Activated CD8-positive, alpha-beta memory T cell treated with anti-CD3 and anti-CD28 coated beads for 36 hours (primary cell): ENCODE results near the gene LTB4R. TPM values are rescaled to one million over a fixed set of nuclear protein-coding genes. Genes with fewer than 3 reads are reported as not detected.
"Not testable (repeated sequence)": the region's sequence is repeated elsewhere in the genome, so short reads cannot be mapped to it uniquely, and the experiment has no call there.

ENCODE experiments used
- CTCF ChIA-PET: fragments of 350-600 bp; sonication (Branson Sonifier 250); formaldehyde crosslinking; loops from one replicate; lab custom pipeline; 2021; ENCODE audit warnings: antibody characterized with exemption; lab: Charles Lee
- POLR2A ChIA-PET: fragments of 350-600 bp; sonication (Branson Sonifier 250); formaldehyde crosslinking; loops from one replicate; lab custom pipeline; 2021; ENCODE audit warnings: antibody characterized with exemption; lab: Charles Lee
- total RNA-seq, 2 experiments: library from RNA; stranded (reverse); gene quantifications; one replicate each; pipeline ENCODE4 v1.2.3, GENCODE V29; 2021

LTB4R gene
- total RNA-seq, 2 experiments from 2014 or later = 12.5 to 13.7 TPM

DNA sequence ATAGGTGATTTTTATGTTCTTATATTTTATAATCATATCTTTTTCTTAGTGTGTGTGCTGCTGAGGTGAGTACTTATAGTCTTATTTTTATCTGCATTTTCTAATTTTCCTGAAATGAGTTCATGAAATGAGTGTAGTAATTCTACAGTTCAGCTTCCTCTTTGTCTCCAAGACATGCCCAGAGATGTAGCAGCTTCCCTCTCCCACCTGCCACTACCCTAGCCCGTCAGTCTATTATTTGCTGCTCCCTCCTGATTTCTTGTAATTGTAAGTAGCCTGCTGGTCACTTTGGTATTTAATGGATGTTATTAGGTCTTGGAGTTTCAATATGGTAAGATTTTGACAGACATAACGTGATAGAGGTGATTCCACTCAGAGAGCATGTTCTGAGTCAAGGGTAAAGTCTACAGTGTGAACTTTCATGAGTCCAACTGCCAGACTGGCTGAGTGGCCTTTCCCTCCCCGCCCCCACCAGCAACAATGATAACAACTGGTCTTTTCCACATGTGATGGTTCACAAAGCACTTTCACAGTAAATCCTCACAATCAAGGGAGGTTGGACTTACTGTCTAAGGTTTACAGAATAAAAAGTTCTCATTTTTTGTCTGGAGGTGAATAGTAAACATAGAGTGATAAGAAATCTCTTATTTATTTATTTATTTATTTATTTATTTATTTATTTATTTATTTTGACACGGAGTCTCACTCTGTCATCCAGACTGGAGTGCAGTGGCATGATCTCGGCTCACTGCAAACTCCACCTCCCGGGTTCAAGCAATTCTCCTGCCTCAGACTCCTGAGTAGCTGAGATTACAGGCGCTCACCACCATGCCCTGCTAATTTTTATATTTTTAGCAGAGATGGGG lies 32.7 kb downstream of the LTB4R start:
- CTCF ChIA-PET = interaction anchor here (0.6 to 1.6 kb wide), 4 partner anchors 11 to 93 kb away, joined by 3 to 6 read pairs (median 4); no protein-coding TSS in a partner anchor

DNA sequence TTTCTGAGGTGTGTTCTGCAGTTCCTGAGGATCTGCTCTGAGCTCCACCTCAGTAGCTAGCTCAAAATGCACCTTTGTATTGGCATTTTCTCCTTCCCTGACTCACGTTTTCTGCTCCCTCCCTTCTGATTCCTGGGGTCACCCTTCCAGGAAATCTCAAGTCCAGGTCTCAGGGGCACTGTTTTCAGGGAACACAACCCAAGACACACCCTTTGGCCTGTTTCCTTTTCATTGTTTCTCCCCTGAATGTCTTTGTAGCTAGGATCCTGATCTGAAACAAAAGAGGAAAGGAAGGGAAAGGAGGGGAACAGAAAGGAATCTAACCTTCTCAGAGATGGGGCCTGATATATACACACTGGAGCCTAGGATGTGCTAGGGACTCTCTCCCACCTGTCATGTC lies 35.8 kb downstream of the LTB4R start:
- CTCF ChIA-PET = no interaction called here
- POLR2A ChIA-PET = no interaction called here

More for the DNA sequence above, 32.7 kb downstream of the LTB4R start:
- POLR2A ChIA-PET = no interaction called here

GRCh38 chr14:24348186-24348585 lies 36.9 kb downstream of the LTB4R start:
- ChIA-PET CTCF (interaction anchor here (0.6 to 0.7 kb wide), 2 partner anchors 83 to 88 kb away, joined by 3 to 4 read pairs; no protein-coding TSS in a partner anchor), POLR2A (no interaction called here)

GRCh38 chr14:24349742-24350141 lies 38.4 kb downstream of the LTB4R start:
- ChIA-PET CTCF (interaction anchor here (0.9 to 1.2 kb wide), 2 partner anchors 16 to 82 kb away, joined by 3 to 4 read pairs; no protein-coding TSS in a partner anchor), POLR2A (no interaction called here)

DNA sequence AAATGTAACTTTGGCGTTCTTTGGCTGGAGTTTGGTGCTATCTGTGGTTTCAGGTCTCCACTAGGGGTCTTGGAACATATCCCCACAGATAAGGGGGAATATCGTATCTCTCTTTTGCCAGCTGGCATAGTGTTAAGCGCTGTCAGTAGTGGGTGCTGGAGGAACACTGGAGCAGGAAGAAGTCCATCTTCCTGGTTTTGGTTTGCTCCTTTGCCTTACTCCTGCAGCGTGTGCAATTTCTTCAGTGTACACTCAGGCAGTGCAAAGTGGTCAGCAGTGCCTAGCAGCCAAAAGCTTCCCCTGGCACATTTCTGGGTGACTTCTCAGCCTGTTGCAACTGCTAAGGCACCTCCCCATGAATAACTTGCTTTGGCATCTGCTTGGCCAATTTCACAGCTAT lies 40.2 kb downstream of the LTB4R start:
- POLR2A ChIA-PET = no interaction called here
- CTCF ChIA-PET = interaction anchor here (1.0 to 1.1 kb wide), 2 partner anchors 80 to 85 kb away, joined by 3 to 4 read pairs; no protein-coding TSS in a partner anchor

DNA sequence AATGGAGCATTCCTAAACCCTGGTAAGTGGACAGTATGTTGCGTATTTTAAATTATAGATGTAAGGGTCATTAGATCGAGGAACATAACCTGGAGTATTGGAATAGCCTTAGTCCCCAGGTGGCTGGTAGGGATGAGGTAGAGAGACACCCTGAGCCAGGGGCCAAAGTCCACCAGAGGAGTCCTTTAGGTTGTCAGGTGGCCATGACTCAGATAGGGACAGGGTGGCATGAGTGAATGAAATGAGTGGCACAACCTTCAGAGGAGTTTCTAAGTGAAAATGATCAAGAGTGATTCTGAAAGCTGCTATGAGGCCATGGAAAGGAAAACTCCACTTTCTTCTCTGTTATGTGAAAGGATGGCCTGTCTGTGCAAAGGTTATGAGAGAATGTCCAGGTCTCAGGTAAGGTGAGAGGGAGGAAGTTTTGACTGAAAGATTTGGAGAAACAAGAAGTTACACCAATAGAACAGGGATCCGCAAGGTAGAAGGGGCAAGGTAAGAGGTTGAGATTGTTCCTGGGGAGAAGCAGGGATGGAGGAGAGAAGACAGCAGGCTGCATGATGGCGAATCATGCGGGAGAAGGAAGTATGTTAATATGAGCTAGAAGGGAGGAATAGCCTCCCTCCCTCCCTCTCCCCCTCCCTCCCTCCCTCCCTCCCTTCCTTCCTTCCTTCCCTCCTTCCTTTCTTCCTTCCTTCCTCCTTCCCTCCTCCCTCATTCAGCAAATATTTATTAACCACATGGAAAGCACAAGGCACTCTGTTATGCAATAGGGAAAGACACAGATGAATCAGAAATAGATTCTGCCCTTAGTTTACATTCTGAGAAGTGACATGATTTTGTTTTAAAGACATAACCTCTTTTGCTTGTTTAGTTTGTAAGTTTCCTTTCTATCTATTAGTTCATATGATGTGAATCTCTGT lies 42.5 kb downstream of the LTB4R start:
- ChIA-PET CTCF (no interaction called here), POLR2A (no interaction called here)

DNA sequence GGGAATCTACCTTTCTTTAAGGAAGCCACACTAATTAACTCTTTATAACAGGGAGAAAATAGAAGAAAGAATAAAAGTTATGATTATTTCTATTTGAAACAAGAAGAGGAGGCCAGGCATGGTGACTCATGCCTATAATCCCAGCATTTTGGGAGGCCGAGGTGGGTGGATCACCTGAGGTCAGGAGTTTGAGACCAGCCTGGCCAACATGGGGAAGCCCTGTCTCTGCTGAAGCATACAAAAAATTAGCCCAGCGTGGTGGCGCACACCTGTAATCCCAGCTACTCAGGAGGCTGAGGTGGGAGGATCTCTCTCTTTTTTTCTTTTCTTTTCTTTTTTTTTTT lies 43.2 kb downstream of the LTB4R start:
- CTCF ChIA-PET = not testable (repeated sequence)

DNA sequence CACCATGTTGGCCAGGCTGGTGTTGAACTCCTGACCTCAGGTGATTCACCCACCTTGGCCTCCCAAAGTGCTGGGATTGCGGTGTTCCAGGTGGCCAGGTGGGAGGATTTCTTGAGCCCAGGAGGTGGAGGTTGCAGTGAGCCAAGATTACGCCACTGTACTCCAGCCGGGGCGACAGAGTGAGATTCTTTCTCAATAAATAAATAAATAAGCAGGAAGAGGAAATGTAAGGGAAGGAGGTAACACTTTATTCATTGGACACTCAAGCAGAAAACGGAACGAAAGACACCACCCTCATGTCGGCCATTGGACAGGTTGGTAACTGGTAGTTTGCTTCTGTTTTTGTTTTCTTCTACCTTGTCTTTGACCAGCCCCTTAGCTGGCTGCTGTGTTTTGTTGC lies 43.7 kb downstream of the LTB4R start:
- POLR2A ChIA-PET = no interaction called here
- CTCF ChIA-PET = no interaction called here

More for the DNA sequence above, 43.2 kb downstream of the LTB4R start:
- POLR2A ChIA-PET = not testable (repeated sequence)

- CTCF ChIA-PET = interaction anchor here (2.2 kb wide), 1 partner anchor 75 kb away, joined by 10 read pairs; no protein-coding TSS in a partner anchor
- POLR2A ChIA-PET = no interaction called here
Observed at GRCh38 chr14:24356208-24356607, 44.9 kb downstream of the LTB4R start.

- CTCF ChIA-PET = interaction anchor here (0.7 to 1.6 kb wide), 2 partner anchors 26 to 40 kb away, joined by 3 to 7 read pairs; partner anchors contain the start of gene ADCY4
Observed at GRCh38 chr14:24360281-24360680, 49.0 kb downstream of the LTB4R start.

DNA sequence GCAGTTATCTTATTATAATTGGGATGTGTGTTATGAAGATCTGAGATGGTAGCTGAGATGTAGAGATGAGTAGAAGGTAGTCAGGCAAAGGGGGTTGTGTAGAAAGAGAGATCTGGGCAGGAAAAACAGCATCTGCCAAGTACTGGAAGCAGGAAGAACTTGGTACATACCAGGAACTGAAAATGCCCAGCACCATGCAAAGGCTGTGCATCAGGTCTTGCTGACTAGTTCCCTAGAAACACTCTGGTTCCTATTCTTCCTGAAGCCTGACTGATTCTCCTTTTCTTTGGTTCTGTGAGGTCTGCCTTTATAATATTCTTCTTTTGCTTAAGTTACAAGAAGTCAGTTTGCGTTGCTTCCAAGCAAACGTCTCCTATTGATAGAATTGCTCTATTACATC lies 50.0 kb downstream of the LTB4R start:
- CTCF ChIA-PET = interaction anchor here (1.5 to 2.1 kb wide), 3 partner anchors 27 to 75 kb away, joined by 6 to 7 read pairs (median 7); partner anchors contain the start of gene ADCY4
- POLR2A ChIA-PET = interaction anchor here (1.1 kb wide), 1 partner anchor 69 kb away, joined by 3 read pairs; no protein-coding TSS in a partner anchor

More at GRCh38 chr14:24360281-24360680, 49.0 kb downstream of the LTB4R start:
- POLR2A ChIA-PET = no interaction called here

GRCh38 chr14:24362241-24362960 lies 51.1 kb downstream of the LTB4R start:
- ChIA-PET CTCF (interaction anchor here (1.2 to 2.1 kb wide), 3 partner anchors 29 to 74 kb away, joined by 3 to 7 read pairs (median 6); no protein-coding TSS in a partner anchor), POLR2A (no interaction called here)

DNA sequence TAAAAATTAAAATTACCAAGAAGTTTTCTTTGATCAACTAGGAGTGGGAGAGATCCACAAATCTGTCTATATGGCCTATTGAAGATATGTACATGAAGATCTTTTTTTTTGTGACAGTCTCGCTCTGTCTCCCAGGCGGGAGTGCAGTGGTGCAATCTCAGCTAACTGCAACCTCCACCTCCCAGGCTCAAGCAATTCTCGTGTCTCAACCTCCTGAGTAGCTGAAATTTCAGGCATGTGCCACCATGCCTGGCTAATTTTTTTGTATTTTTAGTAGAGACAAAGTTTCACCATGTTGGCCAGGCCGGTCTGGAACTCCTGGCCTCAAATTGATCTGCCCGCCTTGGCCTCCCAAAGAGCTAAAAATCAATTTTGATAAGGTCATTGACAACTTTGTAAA lies 52.1 kb downstream of the LTB4R start:
- CTCF ChIA-PET = interaction anchor here (0.9 to 1.0 kb wide), 2 partner anchors 30 to 68 kb away, joined by 3 read pairs; no protein-coding TSS in a partner anchor
- POLR2A ChIA-PET = no interaction called here

DNA sequence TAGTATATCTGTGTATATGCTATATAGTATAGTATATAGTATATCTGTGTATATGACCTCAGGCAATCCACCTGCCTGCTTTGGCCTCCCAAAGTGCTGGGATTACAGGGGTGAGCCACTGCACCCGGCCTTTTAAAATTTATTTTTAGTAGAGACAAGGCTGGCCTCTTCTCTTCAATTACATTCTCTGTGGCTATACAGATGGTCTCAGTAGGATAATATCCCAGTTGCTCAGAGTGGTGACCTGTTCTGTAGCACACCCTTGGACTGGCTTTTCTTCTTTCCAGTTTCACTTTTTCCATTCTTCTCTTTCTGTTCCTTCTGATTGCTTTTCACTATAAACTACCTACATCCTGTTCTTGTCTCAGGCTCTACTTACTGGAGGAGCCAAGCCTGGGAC lies 53.5 kb downstream of the LTB4R start:
- POLR2A ChIA-PET = no interaction called here

DNA sequence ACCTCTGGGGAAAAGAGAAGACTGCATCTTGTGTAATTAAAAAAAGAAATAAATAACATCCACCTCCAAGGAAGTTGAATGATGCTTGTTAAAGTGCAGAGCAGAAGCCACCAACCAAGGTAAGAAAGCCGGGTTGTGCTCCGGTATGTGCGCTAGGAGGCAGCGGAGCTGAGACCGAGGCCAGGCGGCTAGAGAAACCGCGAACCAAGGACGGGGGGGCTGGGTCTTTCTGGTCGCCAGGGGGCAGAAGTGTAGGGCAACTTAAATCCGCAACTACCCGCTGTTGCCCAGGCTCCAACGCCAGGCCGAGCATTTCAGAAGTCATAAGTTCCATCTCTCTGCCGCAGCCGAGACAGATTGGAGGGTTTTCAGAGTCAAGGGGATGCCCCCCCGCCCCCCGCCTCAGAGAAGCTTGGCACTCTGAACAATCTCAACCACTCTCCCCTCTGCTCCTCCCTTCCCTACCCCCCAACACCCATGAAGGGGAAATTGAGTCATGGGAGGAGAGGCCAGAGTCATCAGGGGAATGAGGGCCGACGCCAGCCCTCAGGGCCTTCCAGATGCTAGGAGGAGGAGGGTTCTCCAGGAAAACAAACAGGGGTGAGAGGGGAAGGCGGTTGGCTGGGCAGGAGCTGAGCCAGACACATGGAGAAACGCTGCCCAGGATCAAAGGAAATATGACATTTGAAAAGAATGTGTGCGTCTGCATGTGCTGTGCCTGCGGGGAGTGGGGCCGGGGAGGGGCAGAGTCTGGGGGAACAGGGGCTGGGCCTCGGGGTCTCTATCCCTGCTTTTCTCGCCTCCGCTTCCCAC lies 54.5 kb downstream of the LTB4R start:
- ChIA-PET CTCF (interaction anchor here (0.7 to 2.3 kb wide), 11 partner anchors 12 to 1276 kb away, joined by 3 to 46 read pairs (median 5); partner anchors contain the start of genes KHNYN and RIPK3), POLR2A (interaction anchor here (0.6 to 1.9 kb wide), 3 partner anchors 14 to 70 kb away, joined by 3 to 10 read pairs (median 3); no protein-coding TSS in a partner anchor)

More for the DNA sequence above, 53.5 kb downstream of the LTB4R start:
- CTCF ChIA-PET = interaction anchor here (1.2 to 2.3 kb wide), 5 partner anchors 25 to 72 kb away, joined by 3 to 46 read pairs (median 12); partner anchors contain the start of genes KHNYN and RIPK3

- CTCF ChIA-PET = interaction anchor here (0.7 to 2.3 kb wide), 9 partner anchors 17 to 1276 kb away, joined by 3 to 46 read pairs (median 6); partner anchors contain the start of gene KHNYN
- POLR2A ChIA-PET = interaction anchor here (0.6 to 1.9 kb wide), 3 partner anchors 13 to 70 kb away, joined by 3 to 10 read pairs (median 3); no protein-coding TSS in a partner anchor
Observed at GRCh38 chr14:24366413-24366720, 55.1 kb downstream of the LTB4R start.
